Measurements from ENCODE around the gene METTL16. TPM values are rescaled to one million over a fixed set of nuclear protein-coding genes. Genes with fewer than 3 reads are reported as not detected.
"Not testable (repeated sequence)": the region's sequence is repeated elsewhere in the genome, so short reads cannot be mapped to it uniquely, and the experiment has no call there.

The METTL16 gene
- total and polyA plus RNA-seq, 10 donors: 17.1 to 38.2 (median 27.8) TPM

- Histone ChIP-seq H3K4me3 (no peak overlapping the region), H3K27ac (no peak overlapping the region), H3K36me3 (peaks cover 4 to 71% (median 35%) of the 10 kb centered on the region in 6 donors), H3K27me3 (replicated peaks in 1 of 7) (no peaks in the 10 kb centered on the region), H3K9me3 (no peaks in the 10 kb centered on the region), H3K4me1 (peaks cover 0 to 23% (median 0%) of the 10 kb centered on the region in 6 donors)
- 79 to 88% (median 81%) methylated on average over 8 of the region's 8 CpGs for WGBS, 5 donors
- intact Hi-C loops (cut with DNase I; ENCODE audit: low total_unique reads): no loop called here
- TF ChIP-seq POLR2AphosphoS5 (IDR thresholded peaks at IDR 0.05) (no peak), POLR2A (IDR thresholded peaks at IDR 0.05) (no peak), CTCF (IDR thresholded peaks at IDR 0.05 in 8 of 11, conservative IDR thresholded peaks at IDR 0.05 in 3 of 11) (no peak)
- no peak for DNase-seq
Observed at GRCh38 chr17:2500446-2500845, 11.2 kb downstream of the METTL16 start.

- peaks cover 0 to 16% (median 6%) of the 10 kb centered on the region in 6 donors for H3K36me3 ChIP-seq
- H3K27me3 ChIP-seq (replicated peaks in 1 of 7); H3K27ac ChIP-seq; H3K9me3 ChIP-seq; intact Hi-C loops (cut with DNase I; ENCODE audit: low total_unique reads); DNase-seq; H3K4me3 ChIP-seq: not testable (repeated sequence)
- peaks cover 0 to 80% (median 20%) of the 10 kb centered on the region in 6 donors for H3K4me1 ChIP-seq
- WGBS, 5 donors: 82 to 91% (median 86%) methylated on average over 15 of the region's 15 CpGs
Observed at GRCh38 chr17:2489286-2489685, 22.4 kb downstream of the METTL16 start.

- TF ChIP-seq POLR2A (IDR thresholded peaks at IDR 0.05): no peak
- TF ChIP-seq CTCF (IDR thresholded peaks at IDR 0.05 in 8 of 11, conservative IDR thresholded peaks at IDR 0.05 in 3 of 11): no peak
- TF ChIP-seq POLR2AphosphoS5 (IDR thresholded peaks at IDR 0.05): no peak
- 71 to 90% (median 81%) methylated on average over 5 to 6 of the region's 6 CpGs for WGBS, 5 donors
- peaks cover 0 to 2% (median 0%) of the 10 kb centered on the region in 6 donors for H3K36me3 ChIP-seq
Observed at GRCh38 chr17:2487306-2487705, 24.4 kb downstream of the METTL16 start.

GRCh38 chr17:2486709-2487108, 25.0 kb downstream of the METTL16 start:
- intact Hi-C loops (cut with DNase I; ENCODE audit: low total_unique reads); H3K27me3 ChIP-seq (replicated peaks in 1 of 7): not testable (repeated sequence)

More at GRCh38 chr17:2487306-2487705, 24.4 kb downstream of the METTL16 start:
- Histone ChIP-seq H3K27ac (peak overlapping the region in 3 of 8 donors; percentile 19 to 71 (median 25)), H3K4me3 (no peak overlapping the region), H3K4me1 (peaks cover 3 to 89% (median 32%) of the 10 kb centered on the region in 6 donors), H3K9me3 (no peaks in the 10 kb centered on the region), H3K27me3 (replicated peaks in 1 of 7) (no peaks in the 10 kb centered on the region)
- no peak for DNase-seq
- intact Hi-C loops (cut with DNase I; ENCODE audit: low total_unique reads): no loop called here

GRCh38 chr17:2485970-2486369, 25.7 kb downstream of the METTL16 start:
- 59 to 76% (median 70%) methylated on average over 10 of the region's 10 CpGs for WGBS, 5 donors
- no peak for TF ChIP-seq CTCF (IDR thresholded peaks at IDR 0.05 in 8 of 11, conservative IDR thresholded peaks at IDR 0.05 in 3 of 11)
- no peak for TF ChIP-seq POLR2A (IDR thresholded peaks at IDR 0.05)
- no peak for TF ChIP-seq POLR2AphosphoS5 (IDR thresholded peaks at IDR 0.05)
- Histone ChIP-seq H3K4me1 (peaks cover 10 to 93% (median 39%) of the 10 kb centered on the region in 6 donors), H3K4me3 (peak overlapping the region in 7 of 8 donors; percentile 12 to 54 (median 23)), H3K9me3 (no peaks in the 10 kb centered on the region), H3K27ac (peak overlapping the region in 6 of 8 donors; percentile 43 to 71 (median 68)), H3K27me3 (replicated peaks in 1 of 7) (no peaks in the 10 kb centered on the region), H3K36me3 (no peaks in the 10 kb centered on the region)
- intact Hi-C loops (cut with DNase I; ENCODE audit: low total_unique reads): no loop called here
- DNase-seq: no peak

More at GRCh38 chr17:2486709-2487108, 25.0 kb downstream of the METTL16 start:
- not testable (repeated sequence) for H3K9me3 ChIP-seq, DNase-seq, H3K36me3 ChIP-seq
- Histone ChIP-seq H3K27ac (peak overlapping the region in 5 of 8 donors; percentile 43 to 71 (median 66)), H3K4me3 (peak overlapping the region in 4 of 8 donors; percentile 12 to 54 (median 32)), H3K4me1 (peaks cover 9 to 94% (median 35%) of the 10 kb centered on the region in 6 donors)
- 94 to 97% (median 96%) methylated on average over 4 of the region's 4 CpGs for WGBS, 5 donors
